Transverse colon (tissue), 4 donors: ENCODE results near the gene PHGDH. TPM values are rescaled to one million over a fixed set of nuclear protein-coding genes. Genes with fewer than 3 reads are reported as not detected.
"Not testable (repeated sequence)": the region's sequence is repeated elsewhere in the genome, so short reads cannot be mapped to it uniquely, and the experiment has no call there.

Source experiments
- DNase-seq: peaks from one replicate; pipeline ENCODE4 v3.0.0-alpha.2; 2019
- H3K27ac ChIP-seq, 4 donors: fragments of 200-600 bp; sonication (generic); 2 replicates each; pipeline ENCODE4 v1.5.1; 2016 to 2018; ENCODE audit warnings: inconsistent platforms in 4 of 4
- H3K27me3 ChIP-seq: fragments of 200-600 bp; sonication (generic); 2 replicates; pipeline ENCODE4 v1.5.1; 2017; ENCODE audit warnings: inconsistent platforms
- H3K36me3 ChIP-seq, 4 donors: fragments of 200-600 bp; sonication (generic); 2 replicates each; pipeline ENCODE4 v1.5.1; 2017 to 2019; ENCODE audit warnings: inconsistent platforms in 4 of 4
- H3K4me1 ChIP-seq, 4 donors: fragments of 200-600 bp; sonication (generic); 2 replicates each; pipeline ENCODE4 v1.5.1; 2017 to 2020; ENCODE audit warnings: inconsistent platforms in 4 of 4
- H3K4me3 ChIP-seq, 4 donors: fragments of 200-600 bp; sonication (generic); 1 replicate in 1 of 4; 2 replicates in 3 of 4; pipeline versions ENCODE4 v1.5.1 to v1.6.1; 2017 to 2019; ENCODE audit warnings: inconsistent platforms in 4 of 4
- H3K9me3 ChIP-seq, 2 donors: fragments of 200-600 bp; sonication (generic); 2 replicates each; pipeline ENCODE4 v1.5.1; 2017 to 2019; ENCODE audit warnings: inconsistent platforms in 2 of 2
- CTCF ChIP-seq, 5 experiments: fragments of 200-600 bp in 3 of 5; fragments of 450-650 bp in 2 of 5; sonication (generic) in 3 of 5; IDR thresholded peaks; 1 replicate in 2 of 5; 2 replicates in 3 of 5; pipeline ENCODE4 v1.5.1; 2016 to 2017; ENCODE audit warnings: antibody characterized with exemption in 5 of 5, inconsistent platforms in 3 of 5, mild to moderate bottlenecking in 2 of 5, moderate library complexity in 1 of 5
- EP300 ChIP-seq: sonication (generic); formaldehyde crosslinking; IDR thresholded peaks from one replicate; pipeline ENCODE4 v1.6.1; 2017; ENCODE audit warnings: antibody characterized with exemption, low read depth
- POLR2A ChIP-seq: fragments of 450-650 bp; IDR thresholded peaks from one replicate; pipeline ENCODE4 v1.6.1; 2016; ENCODE audit warnings: antibody characterized with exemption, mild to moderate bottlenecking, moderate library complexity
- POLR2AphosphoS5 ChIP-seq, 3 donors: sonication (generic); formaldehyde crosslinking; IDR thresholded peaks; one replicate each; pipeline ENCODE4 v1.6.1; 2016; ENCODE audit warnings: antibody characterized with exemption in 3 of 3
- WGBS, 2 donors: methylation state at CpG; one replicate each; pipeline ENCODE4 v1.1.5; 2018; ENCODE audit warnings: low coverage in 1 of 2; 5-methylcytosine and 5-hydroxymethylcytosine counted together
- in situ Hi-C, 4 donors: fragments of 200-750 bp; cut with MboI; loops; one replicate each; pipeline versions ENCODE4 v1.15.0 to v1.15.1; 2017; ENCODE audit warnings: low sequenced_read_pairs in 3 of 4, low pct_ligation_motif_present in 1 of 4, low pct_unique_long_range_greater_than_20kb in 1 of 4
- intact Hi-C: fragments of 100-400 bp; cut with DNase I; formaldehyde crosslinking; loops from one replicate; pipeline ENCODE4 v1.15.1; 2023; ENCODE audit warnings: low total_unique reads
- total RNA-seq, 4 donors: library from RNA; depleted of rRNA; stranded (reverse); fragments of >200 nt; gene quantifications; one replicate each; pipeline ENCODE4 v1.1.0, GENCODE V29; 2016

PHGDH gene
- total RNA-seq, 4 donors from 2014 or later, result 4.2 to 11.9 (median 8.1) TPM

- Histone ChIP-seq H3K4me1 (no peaks in the 10 kb centered on the region), H3K36me3 (no peaks in the 10 kb centered on the region)
- intact Hi-C loops, result no loop called here
Measured at GRCh38 chr1:119689511-119689910, 22.2 kb upstream of the PHGDH start.

GRCh38 chr1:119696863-119697262, 14.9 kb upstream of the PHGDH start:
- H3K27me3 ChIP-seq, intact Hi-C loops, H3K36me3 ChIP-seq, H3K4me1 ChIP-seq, H3K27ac ChIP-seq, H3K4me3 ChIP-seq, in situ Hi-C loops, H3K9me3 ChIP-seq, DNase-seq: not testable (repeated sequence)
- WGBS, 2 donors, result 38% methylated on average over 4 of the region's 4 CpGs; no CpG with 5 or more reads in 1 of the 2 donors

More at GRCh38 chr1:119689511-119689910, 22.2 kb upstream of the PHGDH start:
- no peak for TF ChIP-seq POLR2AphosphoS5 (IDR thresholded peaks at IDR 0.05)
- TF ChIP-seq CTCF (IDR thresholded peaks at IDR 0.05), result no peak
- TF ChIP-seq POLR2A, result no peak
- TF ChIP-seq EP300, result no peak
- H3K9me3 ChIP-seq, result no peaks in the 10 kb centered on the region
- H3K27ac ChIP-seq, result no peak overlapping the region
- H3K27me3 ChIP-seq, result no peaks in the 10 kb centered on the region
- DNase-seq, result no peak
- in situ Hi-C loops, result no loop called here
- no peak overlapping the region for H3K4me3 ChIP-seq

- Histone ChIP-seq H3K27me3 (no peaks in the 10 kb centered on the region), H3K4me3 (no peak overlapping the region), H3K27ac (no peak overlapping the region), H3K9me3 (peaks cover 9% of the 10 kb centered on the region in 2 donors), H3K4me1 (no peaks in the 10 kb centered on the region), H3K36me3 (no peaks in the 10 kb centered on the region)
- in situ Hi-C loops (no loop called here), intact Hi-C loops (no loop called here)
- TF ChIP-seq POLR2AphosphoS5 (IDR thresholded peaks at IDR 0.05), result no peak
- TF ChIP-seq POLR2A, result no peak
- TF ChIP-seq EP300, result no peak
- TF ChIP-seq CTCF (IDR thresholded peaks at IDR 0.05), result no peak
- WGBS, 2 donors, result 70 to 82% methylated on average over 3 of the region's 3 CpGs
- DNase-seq, result no peak
Measured at GRCh38 chr1:119697598-119697997, 14.1 kb upstream of the PHGDH start.

- intact Hi-C loops (no loop called here), in situ Hi-C loops (no loop called here)
- Histone ChIP-seq H3K27ac (no peak overlapping the region), H3K4me1 (no peaks in the 10 kb centered on the region), H3K4me3 (no peak overlapping the region), H3K9me3 (peaks cover 9% of the 10 kb centered on the region in 2 donors), H3K27me3 (no peaks in the 10 kb centered on the region), H3K36me3 (no peaks in the 10 kb centered on the region)
- WGBS, 2 donors, result 17 to 71% methylated on average over 1 to 2 of the region's 2 CpGs
- DNase-seq, result no peak
- TF ChIP-seq POLR2AphosphoS5 (IDR thresholded peaks at IDR 0.05) (no peak), POLR2A (no peak), CTCF (IDR thresholded peaks at IDR 0.05) (no peak), EP300 (no peak)
Measured at GRCh38 chr1:119700326-119700725, 11.4 kb upstream of the PHGDH start.

- TF ChIP-seq CTCF (IDR thresholded peaks at IDR 0.05) (no peak), POLR2AphosphoS5 (IDR thresholded peaks at IDR 0.05) (no peak), POLR2A (no peak), EP300 (no peak)
- H3K4me1 ChIP-seq, result no peaks in the 10 kb centered on the region
- in situ Hi-C loops (no loop called here), intact Hi-C loops (no loop called here)
- no peaks in the 10 kb centered on the region for H3K36me3 ChIP-seq
- no peak for DNase-seq
- H3K27ac ChIP-seq, result no peak overlapping the region
- no peak overlapping the region for H3K4me3 ChIP-seq
- peaks cover 9% of the 10 kb centered on the region in 2 donors for H3K9me3 ChIP-seq
- H3K27me3 ChIP-seq, result no peaks in the 10 kb centered on the region
Measured at GRCh38 chr1:119701659-119702058, 10.1 kb upstream of the PHGDH start.
